HG03354 (cell line): ENCODE measurements around the gene MPP3.

ENCODE experiments used
- ATAC-seq: cut with Tn5 transposase; IDR thresholded peaks from one replicate; pipeline ENCODE4 v1.9.1; 2021; ENCODE audit warnings: mild to moderate bottlenecking; ENCODE audit not compliant: unreplicated experiment, poor library complexity, severe bottlenecking

The MPP3 gene

GRCh38 chr17:43758086-43758485 lies 74.9 kb downstream of the MPP3 start:
- ATAC-seq, result no peak

GRCh38 chr17:43757171-43757660 lies 75.7 kb downstream of the MPP3 start:
- ATAC-seq, result no peak

GRCh38 chr17:43756201-43756600 lies 76.7 kb downstream of the MPP3 start:
- ATAC-seq, result no peak

- ATAC-seq, result no peak
Measured at GRCh38 chr17:43755389-43755875, 77.5 kb downstream of the MPP3 start.

- no peak for ATAC-seq
Measured at GRCh38 chr17:43754947-43755346, 78.0 kb downstream of the MPP3 start.

GRCh38 chr17:43753493-43754129 lies 79.3 kb downstream of the MPP3 start:
- no peak for ATAC-seq
